Osteoblast (primary cell): Measurements from ENCODE around the gene COL27A1. TPM values are rescaled to one million over a fixed set of nuclear protein-coding genes. Genes with fewer than 3 reads are reported as not detected.

ENCODE experiments used
- DNase-seq: peaks from one replicate; pipeline ENCODE4 v3.0.0; 2011; ENCODE audit warnings: low spot score, mixed read lengths; ENCODE audit not compliant: insufficient read length; ENCODE audit errors: missing footprints
- H2AFZ ChIP-seq: 2 replicates; pipeline ENCODE4 v1.6.0; 2011; ENCODE audit warnings: mild to moderate bottlenecking, low read length
- H3K27ac ChIP-seq: 2 replicates; pipeline ENCODE4 v1.5.1; 2011; ENCODE audit warnings: mild to moderate bottlenecking, low read depth, low read length, moderate library complexity
- H3K27me3 ChIP-seq: 2 replicates; pipeline ENCODE4 v1.6.0; 2012; ENCODE audit warnings: mild to moderate bottlenecking, control low read depth, inconsistent platforms, low read length, moderate library complexity; ENCODE audit not compliant: insufficient read depth
- H3K36me3 ChIP-seq: 2 replicates; pipeline ENCODE4 v1.5.1; 2011; ENCODE audit warnings: mild to moderate bottlenecking, low read length, control low read depth, moderate library complexity; ENCODE audit not compliant: insufficient read depth
- H3K4me1 ChIP-seq: 2 replicates; pipeline ENCODE4 v1.5.1; 2011; ENCODE audit warnings: mild to moderate bottlenecking, low read length, control low read depth, moderate library complexity; ENCODE audit not compliant: insufficient read depth
- H3K4me2 ChIP-seq: 2 replicates; pipeline ENCODE4 v1.6.0; 2011; ENCODE audit warnings: mild to moderate bottlenecking, low read length; ENCODE audit not compliant: insufficient read depth
- H3K4me3 ChIP-seq: fragments of 200-600 bp; sonication (generic); 3 replicates; pipeline ENCODE4 v1.5.1; 2012; ENCODE audit warnings: mild to moderate bottlenecking, low read length, inconsistent platforms; ENCODE audit not compliant: insufficient read depth
- H3K79me2 ChIP-seq: 2 replicates; pipeline ENCODE4 v1.6.0; 2012; ENCODE audit warnings: mild to moderate bottlenecking, low read length, control low read depth, inconsistent platforms; ENCODE audit not compliant: insufficient read depth
- H3K9me3 ChIP-seq: 2 replicates; pipeline ENCODE4 v1.5.1; 2011; ENCODE audit warnings: low read depth, low read length, control low read depth
- H4K20me1 ChIP-seq: 2 replicates; pipeline ENCODE4 v1.6.0; 2012; ENCODE audit warnings: mild to moderate bottlenecking, low read length, control low read depth; ENCODE audit not compliant: insufficient read depth
- total RNA-seq: library from RNA; depleted of rRNA; stranded (reverse); fragments of >200 nt; gene quantifications from 2 replicates; pipeline ENCODE4 v1.2.3, GENCODE V29; 2012
- TF ChIP-seq, protein P1 (sequence below): IDR thresholded peaks from 2 replicates; pipeline ENCODE4 v1.5.1; 2011; ENCODE audit warnings: mild to moderate bottlenecking, low read depth, low read length, moderate library complexity; ENCODE audit errors: extremely low read depth

COL27A1 gene
- total RNA-seq, 1 donor: 10.1 TPM

DNA sequence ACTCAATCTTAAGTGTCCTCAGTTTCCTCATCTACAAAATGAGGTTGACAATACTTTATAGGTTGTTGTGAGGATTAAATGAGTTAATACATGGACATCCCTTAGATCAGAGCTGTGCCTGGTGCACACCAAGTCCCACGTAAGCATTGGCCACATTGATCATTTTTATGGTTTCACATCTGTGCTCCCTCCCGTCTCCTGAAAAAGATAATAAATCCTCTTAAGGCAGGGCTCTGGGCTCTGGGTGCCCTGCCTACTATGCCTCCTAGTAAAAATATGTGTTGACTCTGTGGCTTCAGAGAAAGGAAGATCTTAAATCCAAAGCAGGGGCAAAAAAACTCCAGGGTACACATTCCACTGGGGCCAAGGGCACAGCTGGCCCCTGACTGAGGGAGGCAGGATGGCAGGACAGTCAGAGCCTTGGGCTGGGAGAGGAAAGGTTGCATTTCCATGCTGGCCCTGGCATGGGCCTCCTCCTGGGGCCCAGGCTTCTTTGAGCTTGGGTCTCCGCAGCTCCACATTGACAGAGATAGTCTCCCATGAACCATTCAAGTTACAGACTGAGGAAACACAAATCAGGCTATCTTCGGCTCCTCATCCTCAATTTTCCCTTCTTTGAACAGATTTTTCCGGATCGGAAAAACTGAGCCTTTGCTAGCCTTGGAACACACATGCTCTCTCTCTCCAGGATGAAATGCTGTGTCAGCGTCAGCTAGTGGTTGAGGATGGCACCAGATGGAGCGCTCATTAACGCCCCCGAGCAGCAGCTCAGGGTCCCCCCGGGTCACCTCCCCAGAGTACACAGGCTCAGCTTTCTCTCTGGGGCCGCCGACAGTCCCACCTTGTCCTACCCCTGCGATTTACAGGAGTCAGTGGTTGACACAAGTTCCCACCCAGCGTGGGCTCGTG, 33.9 kb upstream of the COL27A1 start:
- no peak overlapping the region for H3K4me3 ChIP-seq
- H3K27me3 ChIP-seq: peaks cover 20% of the 10 kb centered on the region

DNA sequence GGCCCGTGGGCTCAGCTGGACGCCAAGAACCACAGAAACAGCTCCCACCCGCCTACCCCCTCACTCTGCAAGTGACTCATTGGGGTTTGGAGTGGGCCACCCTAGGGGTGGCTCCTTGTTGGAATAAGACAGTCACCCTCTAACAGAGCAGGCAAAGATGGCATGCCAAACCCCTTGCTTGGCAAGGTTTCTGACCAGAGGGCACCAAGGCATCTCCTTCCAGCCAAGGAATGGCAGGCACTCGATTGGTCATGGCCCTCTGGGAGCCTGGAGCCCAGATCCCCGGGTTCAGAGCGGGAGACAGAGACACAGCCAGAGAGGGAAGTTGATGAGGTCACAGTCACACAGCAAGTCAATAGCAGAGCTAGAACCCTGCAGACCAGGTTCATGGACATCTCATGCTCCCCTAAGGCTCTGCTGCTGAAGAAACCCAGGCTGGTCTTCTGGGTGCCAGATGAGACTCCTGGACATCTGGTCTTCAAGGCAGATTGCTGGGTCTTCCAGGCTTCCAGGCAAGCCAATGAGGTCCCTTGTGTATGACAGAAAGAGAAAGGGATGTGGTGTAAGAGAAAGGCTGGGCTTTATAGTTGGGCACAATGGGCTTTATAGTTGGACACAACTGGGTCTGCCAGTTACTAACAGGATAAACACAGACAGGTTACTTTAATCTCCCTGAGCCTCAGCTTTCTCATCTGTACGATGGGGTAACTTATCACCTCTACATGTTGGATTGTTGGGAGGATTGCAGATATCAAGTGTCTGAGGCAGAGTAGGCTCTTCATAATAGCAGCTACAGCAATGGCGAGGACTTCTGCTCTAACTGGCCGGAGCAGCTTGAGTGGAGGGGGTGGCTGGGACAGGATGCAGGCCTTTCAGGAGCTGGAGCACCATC, 33.0 kb upstream of the COL27A1 start:
- peak; percentile 79 for DNase-seq
- no peaks in the 10 kb centered on the region for H4K20me1 ChIP-seq
- no peak overlapping the region for H3K4me3 ChIP-seq
- peak overlapping the region; percentile 47 for H3K4me2 ChIP-seq
- no peaks in the 10 kb centered on the region for H3K79me2 ChIP-seq
- H3K9me3 ChIP-seq: peaks cover 2% of the 10 kb centered on the region
- H3K4me1 ChIP-seq: peaks cover 14% of the 10 kb centered on the region
- H2AFZ ChIP-seq: no peak overlapping the region
- no peak overlapping the region for H3K27ac ChIP-seq
- TF ChIP-seq, protein P1, sequence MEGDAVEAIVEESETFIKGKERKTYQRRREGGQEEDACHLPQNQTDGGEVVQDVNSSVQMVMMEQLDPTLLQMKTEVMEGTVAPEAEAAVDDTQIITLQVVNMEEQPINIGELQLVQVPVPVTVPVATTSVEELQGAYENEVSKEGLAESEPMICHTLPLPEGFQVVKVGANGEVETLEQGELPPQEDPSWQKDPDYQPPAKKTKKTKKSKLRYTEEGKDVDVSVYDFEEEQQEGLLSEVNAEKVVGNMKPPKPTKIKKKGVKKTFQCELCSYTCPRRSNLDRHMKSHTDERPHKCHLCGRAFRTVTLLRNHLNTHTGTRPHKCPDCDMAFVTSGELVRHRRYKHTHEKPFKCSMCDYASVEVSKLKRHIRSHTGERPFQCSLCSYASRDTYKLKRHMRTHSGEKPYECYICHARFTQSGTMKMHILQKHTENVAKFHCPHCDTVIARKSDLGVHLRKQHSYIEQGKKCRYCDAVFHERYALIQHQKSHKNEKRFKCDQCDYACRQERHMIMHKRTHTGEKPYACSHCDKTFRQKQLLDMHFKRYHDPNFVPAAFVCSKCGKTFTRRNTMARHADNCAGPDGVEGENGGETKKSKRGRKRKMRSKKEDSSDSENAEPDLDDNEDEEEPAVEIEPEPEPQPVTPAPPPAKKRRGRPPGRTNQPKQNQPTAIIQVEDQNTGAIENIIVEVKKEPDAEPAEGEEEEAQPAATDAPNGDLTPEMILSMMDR: no peak
- H3K36me3 ChIP-seq: no peaks in the 10 kb centered on the region
- H3K27me3 ChIP-seq: peaks cover 22% of the 10 kb centered on the region

More for the DNA sequence above, 33.9 kb upstream of the COL27A1 start:
- DNase-seq: peak; percentile 56
- no peak overlapping the region for H3K27ac ChIP-seq
- H3K4me2 ChIP-seq: peak overlapping the region; percentile 47
- peaks cover 14% of the 10 kb centered on the region for H3K4me1 ChIP-seq
- H3K79me2 ChIP-seq: no peaks in the 10 kb centered on the region
- TF ChIP-seq, protein P1: no peak
- no peaks in the 10 kb centered on the region for H3K9me3 ChIP-seq
- H4K20me1 ChIP-seq: no peaks in the 10 kb centered on the region
- H2AFZ ChIP-seq: peak overlapping the region; percentile 10
- no peaks in the 10 kb centered on the region for H3K36me3 ChIP-seq

DNA sequence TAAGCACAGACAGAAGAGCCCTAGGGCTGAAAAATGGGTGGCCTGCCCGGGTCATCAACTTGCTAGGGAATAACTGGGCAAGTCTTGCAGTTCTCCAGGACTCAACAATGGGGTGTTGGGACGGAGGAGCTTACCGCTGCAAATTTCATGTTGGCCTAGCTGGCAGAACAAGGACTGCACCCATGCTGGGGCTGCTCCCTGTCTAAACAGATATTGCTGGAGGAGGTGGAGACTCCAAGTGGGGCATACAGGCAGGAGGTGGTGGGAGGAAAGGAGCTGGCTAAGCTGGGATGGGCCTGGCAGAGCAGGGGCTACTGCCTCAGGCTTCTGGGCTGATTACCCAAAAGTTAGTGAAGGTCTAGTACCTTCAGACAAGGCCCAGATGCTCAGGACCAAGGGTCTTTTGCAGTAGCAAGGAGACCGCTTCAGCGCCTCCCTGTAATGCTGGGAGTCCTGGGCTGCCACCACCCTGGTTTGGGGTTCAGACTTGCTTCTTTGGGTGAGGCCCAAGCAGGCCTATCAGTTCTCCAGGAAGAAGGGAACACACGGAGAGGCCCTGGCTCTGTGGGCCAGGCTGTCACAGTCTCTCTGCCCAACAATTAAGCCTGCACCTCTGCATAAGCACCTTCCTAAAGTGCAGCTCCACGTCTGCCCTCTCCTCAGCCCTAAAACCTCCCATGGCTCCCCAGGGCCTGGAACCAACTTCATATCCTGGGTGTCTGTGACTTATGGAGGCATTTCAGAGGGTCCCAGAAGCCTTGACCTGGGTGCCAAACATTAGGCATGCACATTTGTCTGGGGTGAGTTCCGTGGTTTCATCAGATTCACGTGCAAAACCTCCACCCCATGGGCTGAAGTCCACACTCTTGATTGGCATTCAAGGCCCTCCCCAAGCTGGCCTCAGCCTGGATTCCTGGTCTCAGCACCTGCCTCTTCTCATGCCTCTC, 32.0 kb upstream of the COL27A1 start:
- H3K27ac ChIP-seq: no peak overlapping the region
- DNase-seq: peak; percentile 52
- H2AFZ ChIP-seq: no peak overlapping the region
- H3K4me3 ChIP-seq: no peak overlapping the region
- peaks cover 15% of the 10 kb centered on the region for H3K27me3 ChIP-seq
- no peak overlapping the region for H3K4me2 ChIP-seq
- H3K4me1 ChIP-seq: peaks cover 14% of the 10 kb centered on the region
- TF ChIP-seq, protein P1: no peak
- H4K20me1 ChIP-seq: no peaks in the 10 kb centered on the region
- H3K9me3 ChIP-seq: peaks cover 7% of the 10 kb centered on the region
- H3K79me2 ChIP-seq: no peaks in the 10 kb centered on the region
- no peaks in the 10 kb centered on the region for H3K36me3 ChIP-seq
